K562 (cell line): ENCODE measurements around the gene TFDP1. TPM values are rescaled to one million over a fixed set of nuclear protein-coding genes. Genes with fewer than 3 reads are reported as not detected.

ENCODE experiments used
- CBFA2T2 ChIP-seq: fragments of 450-650 bp; conservative IDR thresholded peaks from 2 replicates; pipeline ENCODE4 v1.6.1; 2017; ENCODE audit warnings: mild to moderate bottlenecking
- CBFB ChIP-seq: sonication (generic); formaldehyde crosslinking; IDR thresholded peaks from 2 replicates; pipeline ENCODE4 v1.4.0; 2020; ENCODE audit warnings: mild to moderate bottlenecking, missing genetic modification reagents
- CXXC5 ChIP-seq: fragments of 250-450 bp; sonication (Bioruptor Pico); IDR thresholded peaks from 2 replicates; pipeline ENCODE4 v1.8.0; 2022; ENCODE audit warnings: inconsistent platforms, mild to moderate bottlenecking, moderate library complexity
- GTF2F1 ChIP-seq: IDR thresholded peaks from 2 replicates; pipeline ENCODE4 v1.6.1; 2011; ENCODE audit warnings: low read depth, low read length, improper control_type of control experiment
- HINFP ChIP-seq: fragments of 450-650 bp; conservative IDR thresholded peaks from 2 replicates; pipeline ENCODE4 v1.6.1; 2016; ENCODE audit warnings: missing genetic modification characterization, low read depth, mild to moderate bottlenecking, control low read depth, missing compliant biosample characterization
- NCOR1 ChIP-seq: fragments of 450-650 bp; IDR thresholded peaks from 2 replicates; pipeline ENCODE4 v1.6.1; 2016; ENCODE audit warnings: mild to moderate bottlenecking, moderate library complexity
- NONO ChIP-seq, 2 experiments: fragments of 200-400 bp in 1 of 2; fragments of 450-650 bp in 1 of 2; formaldehyde crosslinking in 1 of 2; IDR thresholded peaks; 2 replicates each; pipeline ENCODE4 v1.6.1; 2017; ENCODE audit warnings: low read depth in 2 of 2, mild to moderate bottlenecking in 2 of 2, moderate library complexity in 2 of 2, low read length in 1 of 2
- RB1 ChIP-seq: fragments of 450-650 bp; IDR thresholded peaks from 2 replicates; pipeline ENCODE4 v1.6.1; 2017; ENCODE audit warnings: low read depth, mild to moderate bottlenecking
- RBM15 ChIP-seq: fragments of 200-400 bp; formaldehyde crosslinking; IDR thresholded peaks from 2 replicates; pipeline ENCODE4 v1.6.1; 2018; ENCODE audit warnings: mild to moderate bottlenecking, low read length, moderate library complexity; ENCODE audit not compliant: insufficient read depth
- RREB1 ChIP-seq: fragments of 250-450 bp; sonication (Bioruptor Pico); IDR thresholded peaks from 2 replicates; pipeline ENCODE4 v1.4.0; 2020
- TCF3 ChIP-seq: sonication (generic); formaldehyde crosslinking; IDR thresholded peaks from 2 replicates; pipeline ENCODE4 v1.4.0; 2020; ENCODE audit warnings: mild to moderate bottlenecking, missing genetic modification reagents
- ZKSCAN1 ChIP-seq: fragments of 150-350 bp; IDR thresholded peaks from 2 replicates; pipeline ENCODE4 v1.6.1; 2016; ENCODE audit warnings: low read depth, low read length
- ZNF316 ChIP-seq: fragments of 450-650 bp; IDR thresholded peaks from 2 replicates; pipeline ENCODE4 v1.6.1; 2016
- polyA plus RNA-seq, 8 experiments: library from polyadenylated mRNA; depleted of rRNA in 4 of 8; stranded (reverse) in 5 of 8; unstranded in 3 of 8; fragments of >200 nt; fragmentation: Nextera tagmentation in 2 of 8; fragmentation: Illumina TruSeq in 1 of 8; extraction: Ambion mirVana in 2 of 8; extraction: Trizol in 1 of 8; gene quantifications; 2 replicates each; pipeline versions ENCODE4 v1.2.1 to v1.2.3, GENCODE V29; 2011 to 2014; ENCODE audit warnings: inconsistent platforms in 1 of 8, missing spikeins in 1 of 8
- total RNA-seq, 7 experiments: library from RNA; depleted of rRNA in 6 of 7; stranded (reverse); fragments of >200 nt in 6 of 7; fragmentation: Illumina TruSeq in 2 of 7; extraction: Trizol in 2 of 7; gene quantifications; 2 replicates each; pipeline versions ENCODE4 v1.2.1 to v1.2.3, GENCODE V29; 2011 to 2021; ENCODE audit warnings: low replicate concordance in 1 of 7

The TFDP1 gene
- total and polyA plus RNA-seq, 9 of the 15 experiments (the other 6 are each of a cell fraction or from before 2014, with no cell fraction given) = 33.8 to 145 (median 69.1) TPM

- TF ChIP-seq NONO (IDR thresholded peaks at IDR 0.05; ENCODE audit: low read depth in 2 of 2, low read length in 1 of 2) (no peak), NCOR1 (peak; percentile 8; the same call in 1 of the 2 replicates), HINFP (tag) (no peak), TCF3 (CRISPR knock-in tag) (0 out of 2 replicates have a peak, but pooled peaks have one; percentile 16), ZKSCAN1 (no peak), GTF2F1 (no peak), ZNF316 (no peak), CBFB (no peak), RBM15 (no peak), CBFA2T2 (peak; percentile 31), RB1 (no peak), RREB1 (CRISPR knock-in tag) (no peak), CXXC5 (CRISPR knock-in tag) (no peak)
- TF ChIP-seq, all 486 proteins: peak for 9
These were observed 35.6 kb upstream of the TFDP1 start (continued) for GRCh38 chr13:113548778-113549621.
